HG03135 (cell line): ENCODE results near the gene CHRM1.
"Not testable (repeated sequence)": the region's sequence is repeated elsewhere in the genome, so short reads cannot be mapped to it uniquely, and the experiment has no call there.

Source experiments
- ATAC-seq: cut with Tn5 transposase; IDR thresholded peaks from one replicate; pipeline ENCODE4 v1.9.1; 2021; ENCODE audit warnings: mild to moderate bottlenecking, moderate library complexity; ENCODE audit not compliant: unreplicated experiment

The CHRM1 gene, protein sequence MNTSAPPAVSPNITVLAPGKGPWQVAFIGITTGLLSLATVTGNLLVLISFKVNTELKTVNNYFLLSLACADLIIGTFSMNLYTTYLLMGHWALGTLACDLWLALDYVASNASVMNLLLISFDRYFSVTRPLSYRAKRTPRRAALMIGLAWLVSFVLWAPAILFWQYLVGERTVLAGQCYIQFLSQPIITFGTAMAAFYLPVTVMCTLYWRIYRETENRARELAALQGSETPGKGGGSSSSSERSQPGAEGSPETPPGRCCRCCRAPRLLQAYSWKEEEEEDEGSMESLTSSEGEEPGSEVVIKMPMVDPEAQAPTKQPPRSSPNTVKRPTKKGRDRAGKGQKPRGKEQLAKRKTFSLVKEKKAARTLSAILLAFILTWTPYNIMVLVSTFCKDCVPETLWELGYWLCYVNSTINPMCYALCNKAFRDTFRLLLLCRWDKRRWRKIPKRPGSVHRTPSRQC

DNA sequence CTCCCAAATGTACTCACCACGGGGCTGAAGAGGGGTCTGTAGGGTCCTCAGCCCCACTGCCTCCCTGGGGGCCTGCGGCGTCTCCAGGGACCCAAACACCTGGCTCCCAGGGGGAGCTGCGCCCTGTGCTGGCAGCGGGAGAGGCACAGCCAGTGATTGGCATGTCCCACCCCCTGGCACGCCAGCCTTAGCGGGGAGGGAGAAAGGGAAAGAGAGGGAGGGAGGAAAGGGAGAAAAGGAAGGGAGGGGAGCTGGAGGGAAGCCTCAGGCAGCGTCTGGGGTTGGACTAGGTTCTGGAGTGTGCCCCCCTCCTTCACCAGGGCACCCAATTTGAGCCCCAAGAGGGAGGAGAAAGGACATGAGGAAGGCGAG, at the start of gene CHRM1:
TSS of gene CHRM1 (minus strand) at position 163 of the 372 bp plus-strand sequence. CDS start 10,263 bp downstream, outside the sequence.
- no peak for ATAC-seq

DNA sequence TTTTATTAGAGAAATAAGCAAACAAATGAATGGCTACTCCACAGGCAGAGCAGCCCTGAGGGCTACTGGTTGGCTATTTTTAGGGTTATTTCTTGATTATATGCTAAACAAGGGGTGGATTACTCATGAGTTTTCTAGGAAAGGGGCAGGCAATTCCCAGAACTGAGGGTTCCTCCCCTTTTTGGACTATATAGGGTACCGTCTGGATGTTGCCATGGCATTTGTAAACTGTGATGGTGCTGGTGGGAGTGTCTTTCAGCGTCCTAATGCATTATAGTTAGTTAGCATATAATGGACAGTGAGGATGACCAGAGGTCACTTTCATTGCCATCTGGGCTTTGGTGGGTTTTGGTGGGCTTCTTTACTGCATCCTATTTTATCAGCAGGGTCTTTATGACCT, 44.4 kb upstream of the CHRM1 start:
- ATAC-seq: no peak

DNA sequence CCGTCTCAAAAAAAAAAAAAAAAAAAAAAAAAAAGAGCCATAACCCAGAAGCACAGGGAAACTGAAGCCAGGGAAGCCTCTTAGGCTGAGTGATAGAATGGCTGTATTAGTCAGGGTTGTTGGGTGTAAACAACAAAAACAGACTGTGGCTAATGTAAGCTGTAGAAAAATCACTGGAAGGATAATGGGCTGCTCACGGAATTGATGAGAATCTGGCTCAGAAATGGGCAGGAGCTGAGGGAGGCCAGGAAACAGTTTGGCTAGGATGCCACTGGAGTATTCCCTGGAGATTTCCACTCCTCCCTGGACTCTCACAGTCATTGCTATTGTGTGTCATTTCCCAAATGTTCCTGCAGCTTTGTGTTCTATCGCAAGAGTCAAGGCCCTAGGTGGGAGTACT, 41.2 kb upstream of the CHRM1 start:
- ATAC-seq: no peak

DNA sequence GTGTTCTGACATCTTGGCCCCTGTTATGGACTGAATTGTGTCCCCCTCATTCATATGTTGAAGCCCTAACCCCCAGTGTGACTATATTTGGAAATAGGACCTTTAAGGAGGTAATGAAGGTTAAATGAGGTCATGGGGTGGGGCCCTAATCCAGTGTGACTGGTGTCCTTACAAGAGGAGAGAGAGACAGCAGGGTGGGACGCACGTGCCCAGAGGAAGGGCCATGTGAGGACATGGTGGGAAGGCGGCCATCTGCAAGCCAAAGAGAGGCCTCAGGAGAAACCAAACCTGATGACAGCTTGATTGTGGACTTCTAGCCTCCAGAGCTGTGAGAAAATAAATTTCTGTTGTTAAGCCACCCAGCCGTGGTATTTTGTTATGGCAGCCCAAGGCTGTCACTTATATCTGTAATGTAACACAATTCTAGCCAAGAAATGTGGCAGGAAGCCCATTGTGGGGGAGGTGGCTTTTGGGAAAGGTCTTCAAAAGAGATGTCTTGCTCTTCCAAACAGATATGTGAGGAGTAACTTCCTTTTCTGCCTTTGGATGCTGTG, 39.9 kb upstream of the CHRM1 start:
- no peak for ATAC-seq

DNA sequence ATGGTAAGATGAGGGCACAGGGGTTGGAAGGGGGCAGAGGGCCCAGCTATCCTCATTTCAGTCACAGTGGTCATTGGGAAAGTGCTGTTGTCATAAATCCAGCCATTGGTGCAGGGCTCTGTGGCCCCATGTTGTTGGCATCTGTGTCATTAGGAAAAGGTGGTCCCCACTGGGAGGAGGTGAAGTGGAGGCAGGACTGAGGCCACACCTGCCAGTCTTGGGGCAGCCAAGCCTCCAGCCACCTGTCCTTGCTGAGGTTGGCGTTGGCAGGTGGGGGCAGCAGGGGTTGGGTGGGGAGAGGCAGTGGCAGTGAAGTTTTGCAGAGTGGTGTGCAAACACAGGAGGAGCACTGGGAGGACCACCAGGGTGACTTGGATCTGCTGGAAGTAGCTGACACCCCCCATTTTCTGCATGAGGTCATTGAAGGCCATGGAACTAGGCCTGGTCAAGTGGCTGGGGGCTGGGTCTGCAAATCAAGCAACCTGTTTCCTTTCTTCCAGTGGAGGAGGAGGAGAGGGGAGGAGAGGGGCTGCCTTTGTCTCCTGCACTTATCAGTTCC, 38.3 kb upstream of the CHRM1 start:
- no peak for ATAC-seq

DNA sequence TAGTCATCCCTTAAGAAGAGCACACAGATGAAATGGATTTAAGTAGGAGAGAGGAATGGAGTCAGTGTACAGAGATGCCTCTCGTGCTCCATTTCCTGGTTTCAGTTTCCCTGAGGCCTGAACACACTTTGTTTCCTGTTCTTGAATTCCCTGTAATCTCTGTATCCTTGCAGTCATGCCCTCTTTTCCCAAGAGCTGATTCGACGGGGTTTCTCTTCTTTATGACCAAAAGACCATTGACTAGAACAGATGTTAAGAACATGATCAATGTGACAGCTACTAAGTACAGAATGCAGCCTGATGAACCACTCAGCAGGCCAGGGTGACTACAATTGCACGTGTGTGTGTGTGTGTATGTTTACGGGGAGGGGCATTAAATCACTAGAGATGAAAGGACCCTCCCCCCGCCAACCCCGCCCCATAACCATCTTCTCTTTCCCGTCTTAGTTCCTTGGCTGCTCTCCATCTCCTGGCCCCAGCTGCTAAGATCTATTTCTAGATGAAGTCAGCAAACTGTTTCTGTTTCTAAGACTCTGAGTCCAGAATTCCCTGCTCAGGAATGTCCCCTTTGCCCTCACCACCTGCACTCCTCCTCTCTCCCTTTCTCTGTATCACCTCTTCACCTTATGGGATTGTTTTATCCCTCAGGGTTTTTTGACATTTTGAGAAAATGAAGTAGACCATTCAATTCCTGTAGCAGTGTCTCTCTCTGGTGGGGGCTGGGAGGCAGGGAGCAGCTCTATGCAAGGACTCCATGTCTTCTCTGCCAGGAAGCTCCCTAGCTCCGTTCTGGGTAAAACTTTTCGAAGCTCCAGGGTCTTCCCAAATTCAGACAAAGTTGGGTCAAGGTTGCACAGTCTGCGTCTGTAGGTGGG, 37.6 kb upstream of the CHRM1 start:
- ATAC-seq: no peak

DNA sequence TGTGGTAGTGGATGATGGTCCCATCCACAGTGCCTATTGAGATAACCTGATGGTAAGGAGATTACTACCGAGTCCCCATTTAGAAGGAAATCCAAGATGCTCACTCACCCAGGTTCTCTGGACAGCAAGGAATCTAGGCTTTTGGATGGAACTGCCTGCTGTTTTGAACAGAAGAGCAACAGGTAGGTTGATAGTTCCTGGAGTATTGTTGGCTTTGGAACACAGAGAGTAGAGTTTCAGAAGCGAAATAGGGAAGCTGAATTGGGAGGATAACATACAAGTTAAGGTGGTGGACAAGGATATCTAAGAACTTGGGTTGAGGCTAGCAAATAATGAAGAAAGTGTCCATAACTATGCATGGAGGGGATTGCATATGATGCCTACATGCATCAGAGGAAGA, 36.0 kb upstream of the CHRM1 start:
- no peak for ATAC-seq

DNA sequence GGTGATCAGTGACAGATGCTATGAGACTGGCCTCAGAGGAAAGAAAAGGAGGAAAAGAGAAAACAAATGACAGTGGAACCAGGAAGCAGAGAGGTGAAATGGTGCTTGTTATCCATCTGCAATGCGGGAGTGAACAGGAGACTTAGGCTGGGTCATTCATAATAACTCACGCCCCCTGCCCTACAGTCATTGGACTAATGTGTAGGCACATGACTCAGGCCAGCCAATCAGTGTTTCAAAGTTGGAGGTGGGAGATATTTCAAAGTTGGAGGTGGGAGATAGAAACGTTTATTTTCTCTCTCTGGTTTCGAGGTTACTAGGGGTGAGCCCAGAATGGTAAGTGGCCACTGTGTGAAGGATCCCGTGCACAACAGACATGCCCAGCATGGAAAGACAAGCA, 33.3 kb upstream of the CHRM1 start:
- ATAC-seq: no peak

DNA sequence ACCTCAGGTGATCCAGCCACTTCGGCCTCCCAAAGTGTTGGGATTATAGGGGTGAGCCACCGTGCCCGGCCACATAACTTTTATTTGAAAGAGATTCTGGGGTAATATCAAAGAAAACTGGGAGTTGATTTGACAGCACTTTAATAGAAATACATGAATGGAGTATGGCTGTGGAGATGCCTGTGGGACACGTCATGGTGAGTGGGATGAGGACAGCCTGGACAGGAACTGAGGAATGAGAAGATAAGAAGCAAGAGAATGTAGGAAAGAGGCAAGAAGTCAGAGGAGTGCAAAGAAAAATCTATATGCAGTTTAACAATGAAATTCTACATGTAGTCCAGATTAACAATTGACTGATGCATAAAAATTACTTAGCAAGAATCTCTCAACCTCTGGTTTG, 32.6 kb upstream of the CHRM1 start:
- no peak for ATAC-seq

DNA sequence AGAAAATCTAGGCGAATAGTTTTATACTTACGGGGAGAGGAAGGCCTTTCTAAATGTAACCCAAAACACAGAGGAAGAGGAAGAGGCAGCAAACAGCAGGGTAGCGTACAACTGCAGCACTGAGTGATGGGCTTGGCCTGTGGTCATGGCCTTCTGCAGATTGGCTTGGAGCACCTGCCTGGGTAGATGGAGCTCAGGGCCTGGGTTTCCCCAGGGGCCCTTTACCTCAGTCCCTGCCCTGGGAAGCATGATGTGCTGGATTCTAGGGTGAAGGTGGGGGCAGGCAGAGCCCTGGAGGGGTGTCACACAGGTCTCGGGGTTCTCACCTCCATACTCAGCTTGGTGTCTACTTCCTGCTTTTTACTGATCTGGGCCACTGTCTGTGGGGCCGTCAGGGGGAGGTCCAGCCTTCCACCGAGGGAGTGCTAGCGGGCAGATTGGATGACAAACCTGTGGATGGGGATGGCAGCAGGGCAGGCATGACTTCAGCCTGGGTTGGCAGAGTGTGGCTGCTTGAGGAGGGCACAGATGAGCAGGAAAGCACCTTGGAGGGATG, 27.7 kb upstream of the CHRM1 start:
- ATAC-seq: no peak

DNA sequence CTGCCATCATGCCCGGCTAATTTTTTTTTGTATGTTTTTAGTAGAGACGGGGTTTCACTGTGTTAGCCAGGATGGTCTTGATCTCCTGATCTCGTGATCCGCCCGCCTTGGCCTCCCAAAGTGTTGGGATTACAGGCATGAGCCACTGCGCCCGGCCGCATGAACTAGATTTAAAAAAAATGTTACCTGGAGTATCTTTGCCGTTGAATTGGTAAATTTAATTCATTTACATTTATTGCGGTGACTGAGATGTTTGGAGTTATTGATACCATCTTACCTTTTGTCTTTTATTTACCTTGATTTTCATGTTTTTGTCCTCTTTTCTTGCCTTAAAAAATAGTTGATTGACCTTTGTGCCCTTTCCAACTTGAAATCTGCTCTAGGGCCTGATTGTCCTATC, 24.4 kb upstream of the CHRM1 start:
- ATAC-seq: not testable (repeated sequence)

DNA sequence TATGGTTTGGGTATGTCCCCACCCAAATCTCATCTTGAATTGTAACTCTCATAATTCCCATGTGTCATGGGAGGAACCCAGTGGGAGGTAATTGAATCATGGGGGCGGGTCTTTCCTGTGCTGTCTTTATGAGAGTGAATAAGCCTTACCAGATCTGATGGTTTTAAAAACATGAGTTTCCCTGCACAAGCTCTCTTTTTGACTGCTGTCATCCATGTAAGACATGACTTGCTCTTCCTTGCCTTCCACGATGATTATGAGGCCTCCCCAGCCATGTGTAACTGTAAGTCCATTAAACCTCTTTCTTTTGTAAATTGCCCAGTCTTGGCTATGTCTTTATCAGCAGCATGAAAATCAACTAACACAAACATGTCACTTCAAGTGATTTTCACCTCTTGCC, 16.4 kb upstream of the CHRM1 start:
- not testable (repeated sequence) for ATAC-seq

DNA sequence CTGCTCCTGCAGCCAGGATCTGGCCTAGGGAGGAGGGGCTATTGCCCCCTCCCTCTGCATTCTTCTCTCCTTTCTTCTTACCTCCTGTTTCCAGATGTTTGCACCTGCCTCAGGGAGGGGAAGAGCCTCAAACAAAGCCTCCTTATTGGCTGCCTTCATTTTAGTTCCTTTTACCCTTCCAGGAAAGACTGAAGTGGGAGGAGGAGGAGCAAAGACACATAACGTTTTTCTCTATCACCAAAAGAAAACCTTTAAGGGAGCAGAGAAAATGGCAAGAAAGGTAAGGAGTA, 13.3 kb upstream of the CHRM1 start:
- ATAC-seq: no peak

DNA sequence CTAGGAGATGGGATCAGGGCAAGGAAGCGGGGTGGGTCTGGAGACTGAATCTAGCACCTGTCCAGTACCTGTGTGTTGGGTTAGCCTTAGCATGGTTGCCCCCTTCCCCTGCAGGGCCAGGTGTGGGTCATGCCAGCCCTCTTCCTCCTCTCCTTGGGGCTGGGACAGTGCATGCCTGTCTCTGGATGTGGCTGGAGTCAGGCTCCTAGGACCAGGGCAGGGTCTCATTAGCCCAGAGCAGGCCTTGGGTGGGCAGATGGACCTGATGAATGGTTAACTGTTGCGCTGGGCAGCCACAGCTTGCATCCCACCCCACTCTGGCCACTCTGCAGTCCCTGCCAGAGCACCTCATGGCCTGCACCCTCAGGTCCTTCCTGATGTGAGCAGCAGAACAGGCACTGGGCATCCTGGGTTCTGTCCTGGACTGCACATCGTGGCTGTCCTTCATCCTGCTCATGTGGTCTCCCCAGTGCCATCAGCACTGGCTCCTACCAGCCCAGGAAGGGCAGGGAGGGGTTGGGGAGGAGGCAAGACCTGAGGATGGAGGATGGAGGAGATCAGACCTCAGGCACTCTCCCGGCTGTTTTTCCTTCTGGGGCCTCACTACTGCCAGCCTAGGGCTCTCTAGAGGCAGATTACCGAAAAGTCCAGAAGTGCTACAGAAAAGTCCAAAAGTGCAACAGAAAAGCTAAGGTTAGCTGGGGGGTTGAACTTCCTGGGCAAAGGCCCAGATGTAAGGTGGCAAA, 12.8 kb upstream of the CHRM1 start:
- no peak for ATAC-seq

DNA sequence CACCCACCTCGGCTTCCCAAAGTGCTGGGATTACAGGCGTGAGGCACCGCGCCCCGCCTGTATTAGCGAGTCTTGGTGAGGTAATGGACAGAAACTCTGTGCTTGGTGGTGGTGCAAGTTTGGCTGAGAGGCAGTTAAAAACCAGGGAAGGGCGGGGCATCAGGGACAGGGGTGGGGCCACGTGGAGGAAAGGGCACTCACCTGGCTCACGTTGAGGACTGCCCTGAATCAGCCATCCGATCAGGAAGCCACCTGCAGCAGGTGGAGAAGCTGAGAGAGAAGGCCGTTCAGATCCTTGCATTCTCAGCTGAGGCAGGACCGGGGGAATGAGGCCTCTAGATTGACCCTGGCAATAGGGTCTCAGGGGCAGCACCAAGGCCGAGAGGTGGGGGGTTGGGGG, 12.1 kb upstream of the CHRM1 start:
- no peak for ATAC-seq

DNA sequence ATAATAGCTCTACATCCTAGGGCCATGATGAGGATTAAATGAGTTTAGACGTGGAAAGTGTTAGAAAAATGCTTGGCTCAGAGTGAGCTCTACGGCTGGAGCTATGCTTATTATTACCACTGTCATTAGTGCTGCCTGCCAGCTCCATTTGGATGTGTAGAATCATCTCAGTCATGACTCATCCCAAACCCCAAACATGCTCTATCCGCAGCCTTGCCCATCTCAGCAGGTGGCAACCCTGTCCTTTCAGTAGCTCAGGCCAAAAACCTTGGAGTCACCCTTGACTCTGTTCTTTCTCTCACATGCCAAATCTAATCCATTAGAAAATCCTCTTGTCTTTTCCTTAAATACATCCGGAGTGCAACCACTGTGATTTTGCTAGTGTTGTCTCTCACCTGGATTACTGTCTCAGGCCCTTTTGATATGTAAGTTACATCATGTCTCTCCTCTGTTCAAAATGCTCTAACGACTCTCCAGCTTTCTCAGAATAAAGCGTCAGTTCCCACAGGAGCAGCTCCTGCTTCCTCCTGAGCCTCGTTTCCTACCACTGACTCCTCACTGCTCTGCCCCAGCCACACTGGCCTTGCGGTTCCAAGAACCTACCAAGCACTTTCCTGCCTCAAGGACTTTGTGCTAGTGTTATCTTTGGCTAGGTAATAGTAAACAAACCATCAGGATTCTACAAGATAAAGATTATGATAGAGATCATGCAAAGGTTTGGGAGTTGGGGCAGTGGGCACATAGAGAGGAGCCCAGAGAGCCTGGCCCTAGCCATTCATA, 10.5 kb upstream of the CHRM1 start:
- ATAC-seq: no peak

DNA sequence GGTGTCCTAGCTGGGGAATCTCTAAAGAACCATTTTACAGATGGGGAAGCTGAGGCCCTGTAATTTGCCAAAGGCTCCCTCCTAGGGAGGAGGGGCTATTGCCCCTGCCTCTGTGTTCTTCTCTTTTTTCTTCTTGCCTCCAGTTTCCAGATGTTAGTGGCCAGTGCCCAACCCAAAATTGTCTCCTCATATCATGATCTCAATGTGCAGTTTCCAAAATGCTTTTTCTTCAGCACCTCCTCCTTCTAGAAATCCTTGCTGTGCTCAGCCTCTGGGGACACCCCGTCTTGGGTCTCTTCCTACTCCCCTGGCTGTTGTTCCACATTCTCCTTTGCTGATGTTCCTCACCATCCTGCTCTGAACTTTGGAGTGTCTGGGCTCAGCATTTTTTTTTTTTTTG, 9.5 kb upstream of the CHRM1 start:
- ATAC-seq: no peak

DNA sequence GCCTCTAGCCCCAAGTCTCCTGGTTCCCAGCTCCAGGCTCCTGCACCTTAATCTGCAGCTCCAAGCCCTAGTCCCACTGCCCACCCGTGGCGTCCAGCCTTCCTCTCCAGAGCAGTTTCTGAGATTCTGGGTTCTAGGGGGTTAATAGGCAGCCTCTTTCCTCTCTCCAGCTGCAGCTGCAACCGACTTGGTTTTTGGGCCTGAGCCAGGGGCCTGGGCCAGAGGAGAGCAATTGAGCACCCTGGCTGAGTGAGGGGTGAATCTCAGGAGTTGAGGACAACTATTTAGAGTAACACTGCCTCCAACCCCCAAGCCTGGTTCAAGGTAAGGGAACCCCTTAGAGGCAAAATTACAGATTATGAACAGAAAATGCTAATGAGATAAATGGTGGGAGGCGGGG, 9.0 kb upstream of the CHRM1 start:
- ATAC-seq: no peak

DNA sequence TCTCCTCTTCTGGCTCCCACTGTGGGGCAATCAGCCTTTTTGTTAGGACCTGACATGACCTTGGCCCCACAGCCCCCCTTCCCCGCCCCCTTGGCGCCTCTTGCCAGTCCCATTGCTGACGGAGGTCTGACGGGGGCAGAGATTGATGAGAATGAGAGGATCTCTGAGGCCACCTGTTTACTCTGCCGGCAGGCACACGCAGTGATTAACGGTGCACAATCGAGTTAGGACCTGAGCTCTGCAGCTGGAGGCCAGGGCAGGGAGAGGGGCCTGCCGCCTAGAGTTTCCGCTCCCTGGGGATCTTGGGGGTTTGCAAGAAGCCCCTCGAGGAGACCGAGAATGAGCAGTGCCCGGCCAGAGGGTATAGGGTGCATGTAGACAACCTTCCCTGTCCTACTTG, 6.8 kb upstream of the CHRM1 start:
- ATAC-seq: no peak
